ENCODE data around the gene MYL7. TPM values are rescaled to one million over a fixed set of nuclear protein-coding genes. Genes with fewer than 3 reads are reported as not detected.

MYL7 gene
- total RNA-seq, 2 donors from 2014 or later = not detected

GRCh38 chr7:44159824-44160630 lies 18.9 kb upstream of the MYL7 start:
- Mint-ChIP-seq H3K9me3 (no peaks in the 10 kb centered on the region), H3K27me3 (peaks cover 18 to 23% of the 10 kb centered on the region in 2 donors), H3K36me3 (no peaks in the 10 kb centered on the region), H3K27ac (no peak overlapping the region), H3K4me1 (ENCODE audit: low read depth in 2 of 2) (no peaks in the 10 kb centered on the region), H3K4me3 (no peak overlapping the region)
- DNase-seq (ENCODE audit: low spot score) (peak; percentile 23), ATAC-seq (no peak)

DNA sequence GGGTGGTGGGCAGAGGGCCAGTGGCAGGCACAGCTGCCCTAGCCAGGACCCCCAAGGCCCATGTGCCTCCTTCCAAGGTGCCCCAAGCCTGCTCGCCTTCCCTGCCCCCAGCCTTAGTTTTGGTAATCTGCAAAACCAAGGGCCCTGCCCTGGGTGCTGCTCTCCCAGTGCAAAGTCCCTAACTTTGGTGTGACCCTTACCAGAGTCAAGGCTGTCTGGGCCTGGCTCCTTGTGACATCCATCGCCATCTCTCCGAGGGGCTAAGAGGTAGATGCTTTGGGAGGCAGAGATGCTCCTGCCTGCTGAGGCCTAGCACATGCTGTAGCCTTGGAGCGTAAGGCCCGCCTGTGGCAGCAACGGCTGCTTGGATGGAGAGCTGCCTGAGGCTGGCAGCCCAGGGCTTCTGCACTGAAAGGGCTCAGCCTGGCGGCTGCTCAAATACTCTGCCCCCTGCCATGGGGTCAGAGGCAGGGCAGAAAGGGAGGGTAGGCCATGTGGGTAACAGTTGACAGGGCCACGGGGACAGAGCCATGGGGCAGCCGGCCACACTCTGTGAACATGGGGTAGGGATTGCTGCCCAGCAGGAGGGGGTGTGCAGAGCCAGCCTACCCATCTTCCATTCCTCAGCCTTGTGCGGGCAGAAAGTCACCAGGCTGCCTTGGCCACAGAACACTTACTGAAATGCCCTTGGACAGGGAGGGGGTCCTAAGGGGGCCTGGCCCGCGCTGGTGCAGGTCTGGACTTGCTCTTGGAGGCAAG lies 17.9 kb upstream of the MYL7 start:
- Mint-ChIP-seq H3K4me1 (ENCODE audit: low read depth in 2 of 2) (no peaks in the 10 kb centered on the region), H3K4me3 (no peak overlapping the region), H3K27ac (no peak overlapping the region), H3K9me3 (no peaks in the 10 kb centered on the region), H3K36me3 (no peaks in the 10 kb centered on the region), H3K27me3 (peaks cover 11 to 15% of the 10 kb centered on the region in 2 donors)
- DNase-seq (ENCODE audit: low spot score) (peak; percentile 56), ATAC-seq (no peak)

GRCh38 chr7:44158096-44158872 lies 17.2 kb upstream of the MYL7 start:
- no peaks in the 10 kb centered on the region for H3K36me3 Mint-ChIP-seq
- ATAC-seq (no peak), DNase-seq (ENCODE audit: low spot score) (peak; percentile 50)
- H3K27me3 Mint-ChIP-seq = peaks cover 9 to 11% of the 10 kb centered on the region in 2 donors
- no peak overlapping the region for H3K27ac Mint-ChIP-seq
- no peak overlapping the region for H3K4me3 Mint-ChIP-seq
- H3K9me3 Mint-ChIP-seq = no peaks in the 10 kb centered on the region
- no peaks in the 10 kb centered on the region for H3K4me1 Mint-ChIP-seq (ENCODE audit: low read depth in 2 of 2)

- Mint-ChIP-seq H3K4me3 (no peak overlapping the region), H3K4me1 (ENCODE audit: low read depth in 2 of 2) (no peaks in the 10 kb centered on the region), H3K9me3 (no peaks in the 10 kb centered on the region), H3K36me3 (no peaks in the 10 kb centered on the region), H3K27me3 (peaks cover 5 to 11% of the 10 kb centered on the region in 2 donors), H3K27ac (no peak overlapping the region)
- ATAC-seq (no peak), DNase-seq (ENCODE audit: low spot score) (no peak)
Observed at GRCh38 chr7:44157116-44158080, 16.3 kb upstream of the MYL7 start.

DNA sequence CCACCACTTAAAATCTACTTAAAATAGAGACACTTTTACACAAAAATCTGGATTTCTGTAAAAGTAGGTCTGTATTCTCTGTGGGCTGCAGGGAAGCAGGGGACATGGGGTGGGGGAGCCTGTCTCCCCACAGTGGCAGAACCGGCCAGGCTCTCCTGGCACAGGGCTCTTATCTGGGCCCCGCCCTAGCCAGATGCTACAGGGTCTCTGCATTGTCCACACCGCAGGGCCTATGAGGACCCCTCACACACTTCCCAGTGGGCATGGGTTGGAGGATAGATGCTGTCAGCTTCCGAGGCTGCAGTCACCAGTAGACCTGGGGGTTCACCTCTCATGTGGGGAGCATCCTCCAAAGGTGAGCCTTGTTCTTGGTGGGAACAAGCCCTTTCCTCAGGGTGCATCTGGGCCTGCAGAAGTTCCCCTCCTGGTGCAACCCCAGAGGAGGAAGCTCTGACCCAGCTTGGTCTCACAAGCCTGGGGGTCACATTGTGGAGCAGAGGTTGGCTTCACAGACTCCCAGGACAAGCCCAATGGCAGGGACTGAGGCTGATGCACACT lies 15.4 kb upstream of the MYL7 start:
- no peak overlapping the region for H3K4me3 Mint-ChIP-seq
- no peaks in the 10 kb centered on the region for H3K9me3 Mint-ChIP-seq
- peaks cover 0 to 2% of the 10 kb centered on the region in 2 donors for H3K27me3 Mint-ChIP-seq
- H3K4me1 Mint-ChIP-seq (ENCODE audit: low read depth in 2 of 2) = no peaks in the 10 kb centered on the region
- no peak overlapping the region for H3K27ac Mint-ChIP-seq
- ATAC-seq = no peak
- DNase-seq (ENCODE audit: low spot score) = peak; percentile 37
- H3K36me3 Mint-ChIP-seq = no peaks in the 10 kb centered on the region

GRCh38 chr7:44155191-44156185 lies 14.4 kb upstream of the MYL7 start:
- H3K4me3 Mint-ChIP-seq = no peak overlapping the region
- ATAC-seq (no peak), DNase-seq (ENCODE audit: low spot score) (peak; percentile 12)
- no peaks in the 10 kb centered on the region for H3K9me3 Mint-ChIP-seq
- no peaks in the 10 kb centered on the region for H3K27me3 Mint-ChIP-seq
- H3K36me3 Mint-ChIP-seq = no peaks in the 10 kb centered on the region
- H3K27ac Mint-ChIP-seq = no peak overlapping the region
- no peaks in the 10 kb centered on the region for H3K4me1 Mint-ChIP-seq (ENCODE audit: low read depth in 2 of 2)

DNA sequence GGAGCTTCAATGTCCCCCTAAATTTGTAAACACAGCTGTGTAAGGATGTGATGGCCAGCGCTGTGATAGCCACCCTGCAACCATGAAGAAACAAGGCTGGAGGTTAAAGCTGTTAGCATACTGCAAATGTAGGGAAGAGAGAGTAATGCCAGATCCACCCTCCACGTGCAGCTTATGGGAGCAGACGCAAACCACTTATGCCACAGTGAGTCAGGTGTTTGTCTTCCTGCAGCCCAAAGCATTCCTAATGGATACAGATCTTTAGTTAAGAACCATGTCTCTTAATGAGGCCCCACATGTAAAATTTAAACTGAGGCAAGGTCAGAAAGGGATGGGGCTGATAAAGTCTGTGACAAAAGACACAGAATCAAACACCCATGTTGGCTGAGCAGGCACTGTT lies 13.6 kb upstream of the MYL7 start:
- no peak for ATAC-seq
- no peak overlapping the region for H3K4me3 Mint-ChIP-seq
- H3K9me3 Mint-ChIP-seq = no peaks in the 10 kb centered on the region
- no peak for DNase-seq (ENCODE audit: low spot score)
- no peaks in the 10 kb centered on the region for H3K36me3 Mint-ChIP-seq
- no peak overlapping the region for H3K27ac Mint-ChIP-seq
- no peaks in the 10 kb centered on the region for H3K4me1 Mint-ChIP-seq (ENCODE audit: low read depth in 2 of 2)
- H3K27me3 Mint-ChIP-seq = no peaks in the 10 kb centered on the region

DNA sequence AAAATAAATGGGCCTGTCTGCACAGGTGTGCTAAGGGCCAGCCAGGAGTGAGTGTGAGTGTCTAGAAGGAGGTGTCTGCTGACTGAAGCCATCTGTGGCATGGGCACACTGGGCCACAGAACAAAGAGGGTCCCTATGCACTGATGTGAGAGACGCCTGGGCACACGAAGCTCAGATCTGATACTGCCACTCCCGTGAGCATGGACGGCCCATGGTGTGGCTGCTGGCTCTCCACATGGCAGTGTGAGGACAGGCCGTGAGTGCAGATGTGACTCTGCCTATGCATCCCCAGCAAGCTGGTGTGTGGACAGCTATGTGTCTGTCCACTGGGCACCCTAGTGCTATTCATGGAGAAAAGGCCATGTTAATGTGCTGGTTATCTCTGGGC lies 12.8 kb upstream of the MYL7 start:
- Mint-ChIP-seq H3K36me3 (no peaks in the 10 kb centered on the region), H3K27me3 (no peaks in the 10 kb centered on the region), H3K9me3 (no peaks in the 10 kb centered on the region), H3K27ac (no peak overlapping the region), H3K4me1 (ENCODE audit: low read depth in 2 of 2) (no peaks in the 10 kb centered on the region), H3K4me3 (no peak overlapping the region)
- peak; percentile 8 for DNase-seq (ENCODE audit: low spot score)
- no peak for ATAC-seq

DNA sequence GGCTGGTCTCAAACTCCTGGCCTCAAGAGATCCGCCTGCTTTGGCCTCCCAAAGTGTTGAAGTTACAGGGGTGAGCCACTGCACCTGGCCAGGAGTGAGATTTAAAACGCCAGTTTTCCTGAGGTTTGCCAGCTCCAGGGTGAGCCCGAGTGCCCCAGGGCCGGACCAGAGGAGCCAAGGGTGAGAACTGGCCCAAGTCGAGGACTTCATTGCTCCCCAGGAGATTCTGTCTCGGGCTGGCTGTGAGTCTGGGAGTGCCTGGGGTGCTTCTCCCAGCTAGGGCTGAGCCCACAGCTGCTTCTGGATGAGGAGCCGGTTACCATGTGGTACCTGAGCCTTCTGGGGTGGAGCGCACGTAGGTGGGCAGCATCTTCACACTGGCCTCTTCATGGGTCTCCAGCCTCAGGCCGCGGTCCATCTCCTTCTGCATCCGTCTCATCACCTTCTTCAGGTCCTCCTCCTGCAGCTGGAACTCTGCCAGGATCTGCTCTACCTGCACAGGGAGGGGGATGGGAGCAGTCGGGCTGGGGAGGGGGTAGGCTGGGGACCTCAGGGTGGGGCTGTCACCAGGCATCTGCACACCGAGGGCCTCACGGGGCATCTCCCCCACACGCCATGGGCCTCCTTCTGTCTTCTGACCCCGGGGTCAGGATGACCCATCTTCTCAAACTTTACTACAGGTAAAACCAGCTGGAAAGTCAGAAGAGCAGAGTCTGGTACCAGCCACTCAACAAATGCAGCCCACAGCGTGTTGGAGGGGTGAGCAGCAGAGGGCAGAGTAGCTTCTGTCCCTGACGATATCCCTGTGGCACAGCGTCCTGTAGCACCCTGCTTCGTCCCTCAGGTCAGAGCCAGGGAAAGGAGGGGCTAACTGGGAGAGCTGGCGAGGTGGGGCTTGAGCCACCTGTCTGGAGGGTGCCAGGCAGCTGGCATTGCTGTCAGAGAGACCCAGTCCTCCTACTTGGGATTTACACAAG lies 12.1 kb upstream of the MYL7 start:
- DNase-seq (ENCODE audit: low spot score) = peak; percentile 55
- ATAC-seq = no peak
- Mint-ChIP-seq H3K4me1 (ENCODE audit: low read depth in 2 of 2) (no peaks in the 10 kb centered on the region), H3K27ac (no peak overlapping the region), H3K9me3 (no peaks in the 10 kb centered on the region), H3K36me3 (no peaks in the 10 kb centered on the region), H3K4me3 (no peak overlapping the region), H3K27me3 (no peaks in the 10 kb centered on the region)

- Mint-ChIP-seq H3K4me1 (ENCODE audit: low read depth in 2 of 2) (no peaks in the 10 kb centered on the region), H3K27me3 (no peaks in the 10 kb centered on the region), H3K36me3 (no peaks in the 10 kb centered on the region), H3K27ac (no peak overlapping the region), H3K9me3 (no peaks in the 10 kb centered on the region), H3K4me3 (no peak overlapping the region)
- ATAC-seq (no peak), DNase-seq (ENCODE audit: low spot score) (no peak)
Observed at GRCh38 chr7:44151956-44152355, 10.8 kb upstream of the MYL7 start.
